Fibroblast of peridontal ligament (primary cell): ENCODE results near the gene CHD5.

Experiments
- DNase-seq: peaks from one replicate; pipeline ENCODE4 v3.0.0-alpha.2; 2010; ENCODE audit errors: extremely low read depth

CHD5 gene

DNA sequence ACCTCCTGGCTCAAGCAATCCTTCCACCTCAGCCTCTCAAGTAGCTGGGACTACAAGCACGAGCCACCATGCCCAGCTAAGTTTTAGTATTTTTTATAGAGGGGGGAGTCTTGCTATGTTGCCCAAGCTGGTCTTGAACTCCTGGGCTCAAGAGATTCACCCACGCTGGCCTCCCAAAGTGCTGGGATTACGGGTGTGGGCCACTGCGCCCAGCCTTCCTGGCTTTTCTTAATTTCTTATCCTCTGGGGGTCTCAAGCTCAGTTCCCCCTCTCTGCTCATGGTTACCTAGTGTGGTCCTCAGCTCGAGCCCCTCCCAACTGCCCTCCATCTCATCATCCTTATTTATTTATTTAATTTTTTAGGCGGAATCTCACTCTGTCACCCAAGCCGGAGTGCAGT is 22.1 kb upstream of the CHD5 start:
- no peak for DNase-seq

DNA sequence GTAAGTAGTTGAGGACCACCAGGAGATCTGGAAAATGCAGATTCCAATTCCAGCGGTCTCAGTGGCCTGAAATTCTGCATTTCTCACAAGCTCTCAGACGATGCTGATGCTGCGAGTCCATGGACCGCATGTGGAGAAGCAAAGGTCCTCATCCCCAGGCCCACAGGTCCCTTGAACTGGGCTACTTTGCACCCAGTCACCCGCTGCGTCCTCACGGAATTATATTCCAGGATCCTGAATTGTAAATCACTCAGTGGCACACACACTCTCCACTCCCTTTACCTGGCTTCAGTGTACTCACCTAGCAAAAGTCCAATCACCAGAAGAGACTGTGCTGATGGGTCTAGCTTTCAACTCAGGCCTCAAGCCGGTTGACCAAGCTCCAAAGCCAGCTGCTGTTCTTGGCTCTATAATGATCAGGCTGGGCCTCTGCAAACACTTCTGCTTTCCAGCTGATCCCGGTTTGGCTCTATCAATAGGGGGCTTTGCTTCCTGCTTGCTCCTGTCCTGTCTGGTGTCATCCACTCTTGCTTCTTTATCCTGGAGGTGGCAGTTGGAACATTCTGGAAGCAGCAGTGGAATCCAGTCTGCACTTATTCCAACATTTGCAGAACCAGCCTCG is 20.2 kb upstream of the CHD5 start:
- no peak for DNase-seq

DNA sequence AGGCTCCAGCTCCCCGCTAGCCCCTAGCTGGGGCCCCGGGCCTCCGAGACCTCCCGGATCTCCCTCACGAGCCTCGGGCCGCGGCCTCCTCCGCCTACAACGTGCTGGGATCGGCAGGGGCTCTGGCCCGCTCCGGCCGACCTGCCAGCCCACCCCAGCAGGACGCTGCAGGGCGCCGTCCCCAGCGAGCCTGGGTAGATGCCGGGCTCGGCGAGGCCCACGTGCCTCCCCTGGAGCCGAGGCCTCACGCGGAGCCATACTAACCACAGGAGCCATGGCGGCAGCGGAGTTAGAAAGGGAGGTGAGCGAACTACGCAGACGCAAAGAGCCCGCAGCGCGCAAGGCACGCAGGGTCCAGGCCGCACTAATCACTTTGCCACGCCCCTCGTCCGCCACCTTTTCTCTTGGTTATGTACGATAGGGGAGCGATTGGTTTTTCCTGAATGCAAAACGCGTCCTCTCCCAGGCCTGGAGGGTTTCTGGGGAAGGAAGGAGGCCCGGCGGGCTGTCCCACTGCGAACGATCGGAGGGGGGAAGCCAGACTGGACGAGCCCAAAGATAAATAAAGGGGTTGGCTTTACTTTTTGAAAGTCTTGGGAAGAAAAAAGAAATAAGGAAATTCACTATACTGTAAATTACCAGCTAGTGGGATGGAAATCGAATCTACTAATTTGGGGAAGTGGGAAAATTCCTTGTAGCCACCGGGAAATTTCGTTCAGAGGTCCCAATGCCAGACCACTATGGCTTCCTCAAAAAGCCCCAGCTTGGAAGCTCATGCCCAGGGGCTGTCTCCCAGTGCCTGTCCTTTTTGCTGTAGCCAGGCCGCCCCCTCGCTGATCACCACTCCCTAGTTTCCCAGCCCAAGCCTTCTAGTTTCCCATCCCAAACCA is 19.4 kb upstream of the CHD5 start, which contains the start of gene RPL22:
Gene RPL22 (minus strand): TSS at position 298 of the 890 bp plus-strand sequence. CDS start 22 bp downstream, at position 276.
- DNase-seq = peak; percentile 99

DNA sequence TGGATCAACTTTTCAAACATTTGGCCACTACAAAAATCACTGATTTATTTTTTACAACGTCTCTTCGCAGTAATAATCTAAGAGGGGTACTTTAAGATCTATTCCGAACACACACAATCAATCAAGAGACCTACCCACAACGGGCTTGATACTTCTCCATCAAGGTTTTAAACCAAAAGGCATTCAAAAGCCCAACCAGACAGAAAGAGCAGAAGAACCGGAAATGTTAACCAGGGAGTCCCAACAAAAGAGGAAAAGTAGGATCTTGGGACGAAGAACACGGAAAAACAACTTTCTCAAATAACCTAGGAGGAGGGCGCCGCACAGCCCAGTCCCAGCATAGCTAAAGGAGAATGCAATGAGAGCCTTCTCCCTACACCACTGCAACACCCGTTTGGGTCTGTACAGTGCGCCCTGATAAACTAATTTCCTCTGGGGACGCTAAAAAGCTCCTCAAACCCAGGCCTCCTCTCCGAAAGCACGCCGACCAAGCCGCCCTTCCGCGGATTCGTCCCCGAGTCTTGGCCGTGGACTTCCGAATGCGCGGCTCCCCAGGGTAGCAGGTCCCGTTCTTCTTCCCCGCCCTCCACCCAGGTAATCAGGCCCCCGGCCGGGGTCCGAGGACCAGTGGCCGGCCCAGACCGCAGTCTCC is 18.7 kb upstream of the CHD5 start:
- peak; percentile 27 for DNase-seq

DNA sequence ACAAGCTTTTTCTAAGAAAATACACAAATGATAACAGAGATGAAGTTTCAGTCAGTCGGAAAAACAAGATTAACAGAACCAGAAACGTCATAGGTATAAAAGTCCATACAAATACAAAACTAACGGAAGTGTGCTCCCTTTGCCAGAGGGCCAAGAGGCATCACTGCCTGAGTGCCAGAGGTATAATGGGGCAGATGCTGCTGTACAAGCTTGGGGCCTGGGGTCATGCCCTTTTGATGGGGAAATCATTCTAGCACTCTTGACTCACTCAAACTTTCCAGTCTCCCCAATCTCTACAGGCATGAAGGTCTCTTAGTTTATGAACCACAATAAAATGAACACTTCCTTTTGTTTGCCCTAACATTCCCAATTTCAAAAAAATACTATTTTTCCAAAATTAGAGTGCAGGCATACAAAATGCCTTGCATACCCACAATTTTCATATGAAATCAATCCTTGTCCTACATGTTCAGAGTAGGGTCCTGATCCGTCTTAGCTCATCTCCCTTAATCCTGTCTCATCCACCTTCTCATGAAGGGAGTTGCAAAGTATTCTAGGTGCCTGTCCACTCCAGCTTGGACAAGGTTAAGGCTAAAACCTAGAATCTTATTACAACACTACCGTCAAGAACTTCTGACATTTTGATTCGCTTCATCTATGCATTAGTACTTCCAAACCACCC is 17.8 kb upstream of the CHD5 start:
- DNase-seq = no peak

DNA sequence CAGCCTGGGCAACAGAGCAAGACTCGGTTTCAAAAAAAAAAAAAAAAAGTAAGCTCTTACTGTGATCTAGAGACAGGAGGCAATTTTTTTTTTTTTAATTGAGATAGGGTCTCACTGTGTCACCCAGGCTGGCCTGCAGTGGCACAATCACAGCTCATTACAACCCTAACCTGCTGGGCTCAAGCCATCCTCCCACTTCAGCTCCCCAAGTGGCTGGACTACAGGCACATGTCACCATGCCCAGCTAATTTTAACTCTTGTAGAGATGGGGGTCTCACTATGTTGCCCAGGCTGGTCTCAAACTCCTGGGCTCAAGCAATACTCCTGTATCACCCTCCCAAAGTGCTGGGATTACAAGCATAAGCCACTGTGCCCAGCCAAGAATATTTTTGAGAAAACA is 11.8 kb upstream of the CHD5 start:
- DNase-seq = no peak

DNA sequence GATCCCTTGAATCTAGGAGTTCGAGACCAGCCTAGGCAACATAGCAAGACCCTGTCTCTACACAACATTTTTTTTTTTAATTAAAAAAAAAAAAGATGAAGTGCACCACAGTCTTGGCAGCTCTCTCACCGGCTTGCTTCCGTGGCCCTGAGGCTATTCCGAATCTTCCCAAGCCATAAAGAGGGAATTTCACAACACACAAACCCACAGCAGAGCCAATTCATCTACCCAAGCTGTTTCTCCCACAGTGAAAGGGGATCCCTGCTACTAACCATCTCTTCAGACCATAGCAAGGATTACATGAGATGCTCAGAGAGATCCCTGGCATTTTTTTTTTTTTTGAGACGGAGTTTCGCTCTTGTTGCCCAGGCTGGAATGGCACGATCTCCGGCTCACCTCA is 8.3 kb upstream of the CHD5 start:
- DNase-seq = peak; percentile 45

DNA sequence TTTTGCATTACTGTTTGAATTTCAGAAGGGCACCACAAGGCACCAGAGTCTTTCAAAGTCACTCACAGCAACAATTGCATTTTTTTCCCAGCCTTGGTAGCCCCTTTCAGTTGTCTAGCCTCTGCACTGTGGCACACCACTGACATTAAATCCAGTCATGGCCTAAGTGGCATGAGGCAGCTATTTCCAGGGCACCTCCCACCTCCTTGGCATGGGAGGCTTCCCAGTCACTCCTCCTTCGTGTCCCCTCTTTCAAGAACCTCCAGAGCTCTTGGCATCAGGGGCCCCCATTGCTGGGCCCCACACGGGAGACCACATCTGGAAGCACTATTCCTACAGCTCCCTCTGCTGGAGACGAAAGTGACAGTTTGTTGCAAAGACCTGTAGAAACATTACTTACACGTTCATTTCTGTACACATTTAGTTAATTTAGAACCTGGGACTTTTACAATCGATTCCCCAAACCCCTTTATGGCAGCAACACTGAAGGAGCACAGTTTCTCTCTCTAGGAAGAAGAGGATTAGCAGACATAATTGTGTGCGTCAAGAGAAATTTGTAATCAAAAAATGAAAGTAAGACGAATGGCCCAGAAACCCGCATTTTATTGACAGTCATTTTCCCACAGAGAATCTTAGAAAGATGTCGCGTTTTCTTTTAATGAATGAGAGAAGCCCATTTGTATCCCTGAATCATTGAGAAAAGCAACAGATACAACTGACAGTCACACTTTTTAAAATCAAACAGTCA is 5.7 kb upstream of the CHD5 start:
- DNase-seq = peak; percentile 45

DNA sequence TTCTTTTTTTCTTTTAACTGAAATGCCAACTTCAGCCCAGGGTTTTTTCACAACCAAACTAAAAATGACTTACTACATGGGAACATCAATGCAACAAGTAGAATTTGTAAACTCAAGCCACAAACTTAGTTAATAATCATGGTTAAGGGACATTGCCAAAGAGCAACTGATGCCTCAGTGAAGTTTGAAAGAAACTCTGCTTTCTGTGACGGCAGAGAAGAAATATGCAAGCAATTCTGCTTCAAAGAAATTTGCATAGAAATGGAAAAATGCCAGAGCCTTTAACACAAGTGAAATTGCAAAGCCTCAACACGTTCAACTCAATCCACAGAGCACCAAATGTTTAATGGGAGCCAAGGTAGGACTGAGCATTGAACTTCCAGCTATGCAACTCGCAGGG is 5.0 kb upstream of the CHD5 start:
- DNase-seq = peak; percentile 85

DNA sequence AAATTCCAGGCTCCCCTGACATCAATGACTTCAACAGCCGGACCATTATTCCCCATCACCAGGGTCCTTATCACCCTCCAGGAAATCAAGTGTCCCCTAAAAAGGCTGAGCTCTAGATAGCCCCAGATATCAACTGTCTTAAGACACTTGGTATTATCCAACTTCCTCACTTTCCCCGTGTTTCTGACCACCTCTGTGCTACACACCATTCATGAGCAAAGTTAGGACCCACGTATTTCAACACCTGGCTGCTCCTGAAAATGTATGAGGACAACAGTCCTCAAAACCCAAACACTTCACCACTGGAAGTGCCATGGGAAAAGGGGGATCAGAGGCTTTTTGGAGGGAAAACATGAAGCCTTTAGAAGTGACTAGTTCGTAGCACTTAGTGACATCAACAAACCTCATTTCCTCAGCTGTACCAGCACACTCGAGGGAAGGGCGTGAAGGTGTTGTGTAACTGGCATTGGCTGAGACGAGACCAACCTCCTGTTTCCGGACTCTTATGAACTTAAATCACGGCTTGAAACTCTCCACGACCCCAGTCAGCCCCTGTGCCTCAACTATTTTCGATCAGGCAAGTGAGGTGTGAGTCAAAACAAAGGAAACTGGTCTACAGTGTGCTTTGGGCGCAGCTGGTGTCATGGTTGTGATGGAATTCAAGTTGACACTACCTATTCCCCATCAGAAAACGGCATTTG is 4.1 kb upstream of the CHD5 start:
- no peak for DNase-seq

DNA sequence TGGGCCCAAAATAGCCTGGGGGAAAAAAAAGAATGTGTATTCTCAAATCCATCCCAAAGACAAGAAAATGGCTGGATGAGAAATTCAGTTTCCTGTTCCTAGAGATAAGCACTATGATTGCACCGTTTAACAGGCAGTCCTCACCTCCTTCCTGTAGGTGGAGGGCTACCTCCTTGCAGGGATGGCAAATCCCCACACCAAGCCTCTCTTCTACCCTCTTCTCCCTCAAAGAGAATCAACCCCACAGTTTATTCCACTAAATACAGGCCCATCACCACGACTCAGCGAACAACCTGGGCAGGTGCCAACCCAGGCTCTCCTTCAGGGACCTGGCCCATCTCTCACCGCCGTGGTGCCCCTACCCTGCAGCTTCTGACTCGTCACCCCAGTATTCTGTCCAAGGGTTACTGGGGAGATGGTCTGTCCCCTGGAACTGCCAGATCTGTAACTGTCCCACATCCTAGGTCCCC is 3.4 kb upstream of the CHD5 start:
- no peak for DNase-seq

DNA sequence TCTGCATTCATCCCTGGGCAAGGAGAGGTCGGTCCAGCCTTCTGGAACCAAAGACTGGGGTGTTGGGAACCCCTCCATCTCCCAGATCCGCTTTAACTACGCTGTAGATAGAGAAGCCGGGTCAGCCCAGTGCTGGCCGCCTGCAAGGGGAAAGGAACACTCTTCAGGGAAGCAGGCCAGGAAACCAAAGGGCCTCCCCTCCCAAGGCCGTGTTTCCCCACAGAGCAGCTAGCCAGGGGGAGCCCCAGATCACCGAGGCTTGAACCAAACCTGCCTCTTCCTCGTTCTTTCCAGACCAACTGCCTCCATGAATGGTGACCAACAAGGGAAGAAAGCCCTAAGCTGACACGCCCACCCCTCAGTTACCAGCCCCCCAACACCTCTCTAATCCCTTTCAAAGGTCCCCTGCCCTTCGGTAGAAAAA is 1.2 kb upstream of the CHD5 start:
- no peak for DNase-seq

DNA sequence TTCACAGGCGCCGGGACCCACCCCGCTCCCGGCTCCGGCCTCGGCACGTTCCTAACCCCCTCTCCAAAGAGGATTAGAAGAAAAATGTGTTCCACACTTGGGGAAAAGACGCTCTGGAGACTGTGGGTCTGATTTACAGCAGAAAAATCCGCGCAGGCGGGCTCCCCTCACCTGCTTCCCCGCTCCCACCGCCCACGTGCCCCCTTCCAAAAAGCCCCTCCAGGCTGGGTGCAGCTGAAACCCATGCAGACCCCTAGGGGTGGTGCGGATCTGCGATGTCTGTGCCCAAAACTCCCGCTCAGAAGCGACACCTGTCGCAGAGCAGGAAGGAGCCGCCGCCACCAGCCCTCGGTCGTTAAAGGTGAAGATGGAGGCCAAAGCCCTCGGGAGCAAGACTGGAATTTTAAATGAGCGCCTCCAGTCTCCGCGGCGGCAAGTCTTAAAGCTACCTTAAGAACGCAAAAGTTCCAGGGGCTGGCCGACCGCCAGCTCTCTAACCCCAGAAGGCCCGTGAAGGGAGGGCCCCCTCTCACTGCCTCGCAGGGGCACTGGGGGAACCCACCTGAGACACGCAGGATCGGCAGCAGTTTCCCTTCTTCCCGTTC is 688 bp upstream of the CHD5 start:
- no peak for DNase-seq

DNA sequence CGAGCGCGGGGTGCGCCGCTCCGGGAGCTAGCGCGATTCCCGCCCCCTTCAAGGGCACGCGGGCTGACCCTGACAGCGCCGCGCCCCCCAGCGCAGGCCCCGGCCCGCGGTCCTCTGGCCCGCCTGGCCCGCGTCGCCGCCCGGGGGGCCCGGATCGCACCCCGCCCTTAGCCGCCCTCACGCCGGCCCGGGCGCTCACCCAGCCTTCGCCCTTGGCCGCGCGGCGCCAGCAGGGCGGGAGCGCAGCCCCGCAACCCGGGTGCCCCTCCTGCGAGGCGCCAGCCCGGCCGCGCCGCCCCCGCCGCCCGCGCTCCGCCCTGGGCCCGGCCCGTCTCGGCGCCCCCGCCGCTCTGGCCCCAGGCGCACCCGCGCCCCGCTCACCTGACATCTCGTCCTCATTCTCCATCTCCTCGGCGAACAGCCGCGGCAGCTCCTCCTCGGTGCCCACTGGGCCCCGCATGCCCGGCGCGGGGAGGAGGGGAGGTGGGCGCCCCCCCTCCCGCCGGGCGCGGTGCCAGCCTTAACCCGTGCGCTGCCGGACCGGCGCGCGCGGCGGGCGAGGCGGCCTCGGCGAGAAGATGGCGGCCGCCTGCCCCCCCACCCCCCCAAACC is 451 bp downstream of the CHD5 start:
- DNase-seq = no peak

DNA sequence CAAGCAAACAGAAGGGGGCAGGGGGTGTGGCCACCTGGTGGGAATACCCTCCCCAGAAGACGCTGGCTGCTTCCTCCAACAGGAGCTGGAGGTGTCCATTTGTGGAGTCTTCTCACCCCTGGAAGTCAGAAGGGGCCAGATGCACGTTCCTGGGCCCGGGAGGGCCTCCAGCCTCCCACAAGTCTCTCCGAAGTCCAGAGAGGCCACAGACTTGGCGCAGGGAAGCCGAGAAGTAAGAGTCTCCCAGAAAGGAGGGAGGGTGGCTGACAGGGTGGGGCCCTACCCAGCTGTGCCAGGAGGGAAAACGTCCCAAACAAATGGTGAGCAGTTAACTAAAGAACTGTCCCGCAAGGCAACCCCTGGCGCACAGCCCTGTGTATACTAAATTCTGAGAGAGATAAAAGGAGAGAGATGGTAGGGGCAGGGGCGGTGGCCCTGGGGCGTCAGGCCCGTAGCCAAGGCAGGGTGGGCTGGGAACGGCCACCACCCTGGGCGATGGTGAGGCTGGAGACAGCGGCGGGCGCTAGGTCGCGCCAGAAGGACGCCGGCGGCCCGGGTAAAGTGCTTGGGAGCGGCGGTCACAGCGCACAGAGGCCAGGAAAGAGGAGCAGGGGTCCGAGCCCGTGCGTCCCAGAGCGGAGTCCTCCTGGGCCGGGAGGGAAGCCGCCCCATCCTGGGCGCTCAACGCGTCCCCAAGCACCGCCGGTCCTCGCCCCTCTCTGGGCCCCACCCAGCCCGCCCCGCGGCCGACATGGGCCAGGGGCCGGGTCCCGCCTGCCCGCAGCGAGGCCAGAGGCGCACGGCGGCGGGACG is 1.2 kb downstream of the CHD5 start:
- DNase-seq = no peak

DNA sequence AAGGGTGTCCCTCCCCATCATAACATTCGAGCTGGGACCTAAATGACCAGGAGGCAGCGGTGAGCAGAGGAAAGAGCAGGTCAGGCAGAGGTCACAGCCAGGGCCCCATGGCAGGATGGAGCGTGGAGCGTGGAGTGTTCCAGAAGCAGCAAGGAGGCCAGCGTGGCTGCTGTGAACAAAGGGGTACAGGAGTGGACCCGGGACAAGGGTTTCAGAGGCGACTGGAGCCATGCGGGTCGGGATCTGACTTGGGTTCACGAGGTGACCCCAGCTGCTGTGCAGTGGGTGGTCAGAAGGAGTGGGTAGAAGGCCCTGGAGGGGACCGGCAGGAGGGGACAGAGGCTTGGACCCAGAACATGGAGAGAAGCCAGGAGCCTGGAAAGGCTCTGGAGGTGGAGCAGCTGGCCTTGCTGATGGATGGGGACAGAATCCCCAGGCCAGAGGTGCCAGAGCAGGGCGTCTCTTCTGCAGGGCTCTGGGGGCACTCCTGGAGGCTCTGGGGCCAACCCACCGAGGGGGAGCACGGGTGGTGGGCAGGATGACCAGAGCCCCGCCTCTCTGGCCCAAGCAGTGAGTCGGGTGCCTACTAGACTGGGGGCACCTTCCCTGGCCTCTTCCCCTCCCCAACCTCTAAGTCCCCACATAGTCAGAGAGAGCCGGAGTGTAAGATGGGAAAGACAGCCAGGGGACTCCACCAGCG is 2.3 kb downstream of the CHD5 start:
- DNase-seq = no peak

DNA sequence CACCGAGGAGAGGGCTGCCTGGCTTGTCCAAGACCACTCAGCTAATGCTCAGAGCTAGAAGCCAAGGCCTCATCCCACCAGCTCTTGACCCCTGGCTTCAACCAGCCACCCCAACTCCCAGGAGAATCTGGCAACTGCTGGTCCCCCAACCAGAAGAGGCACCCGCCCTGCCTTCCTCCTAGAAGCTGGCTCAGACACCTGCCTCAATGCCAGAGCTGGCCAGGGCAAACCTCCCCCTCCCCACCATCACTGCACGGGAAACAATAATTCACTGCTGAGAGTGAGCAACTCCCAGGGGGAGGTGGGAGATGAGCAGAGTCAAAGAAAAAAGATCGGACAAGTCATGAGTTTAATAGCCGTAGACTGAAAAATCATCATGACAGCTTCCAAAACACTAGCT is 3.3 kb downstream of the CHD5 start:
- no peak for DNase-seq

DNA sequence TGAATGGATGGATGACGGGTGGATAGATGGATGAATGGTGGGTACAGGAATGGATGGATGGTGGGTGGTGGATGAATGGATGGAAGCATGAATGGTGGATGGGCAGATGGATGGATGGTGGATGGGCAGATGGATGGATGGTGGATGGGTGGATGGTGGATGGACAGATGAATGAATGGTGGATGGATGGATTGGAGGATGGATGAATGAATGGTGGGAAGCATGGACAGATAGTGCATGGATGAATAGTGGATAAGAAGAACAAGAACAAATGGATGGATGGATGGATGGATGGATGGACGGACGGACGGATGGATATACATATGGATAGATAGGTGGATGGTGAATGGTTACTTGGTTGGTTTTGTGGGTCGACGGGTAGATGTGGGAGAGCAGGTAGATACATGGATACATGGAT is 4.7 kb downstream of the CHD5 start:
- DNase-seq = no peak
